NCI-H2029 (cell line): ENCODE data around the gene CD8B2.
"Not testable (repeated sequence)": the region's sequence is repeated elsewhere in the genome, so short reads cannot be mapped to it uniquely, and the experiment has no call there.

Experiments used
- DNase-seq: peaks from one replicate; lab custom pipeline; 2025; lab: John Stamatoyannopoulos, UW

CD8B2 gene

DNA sequence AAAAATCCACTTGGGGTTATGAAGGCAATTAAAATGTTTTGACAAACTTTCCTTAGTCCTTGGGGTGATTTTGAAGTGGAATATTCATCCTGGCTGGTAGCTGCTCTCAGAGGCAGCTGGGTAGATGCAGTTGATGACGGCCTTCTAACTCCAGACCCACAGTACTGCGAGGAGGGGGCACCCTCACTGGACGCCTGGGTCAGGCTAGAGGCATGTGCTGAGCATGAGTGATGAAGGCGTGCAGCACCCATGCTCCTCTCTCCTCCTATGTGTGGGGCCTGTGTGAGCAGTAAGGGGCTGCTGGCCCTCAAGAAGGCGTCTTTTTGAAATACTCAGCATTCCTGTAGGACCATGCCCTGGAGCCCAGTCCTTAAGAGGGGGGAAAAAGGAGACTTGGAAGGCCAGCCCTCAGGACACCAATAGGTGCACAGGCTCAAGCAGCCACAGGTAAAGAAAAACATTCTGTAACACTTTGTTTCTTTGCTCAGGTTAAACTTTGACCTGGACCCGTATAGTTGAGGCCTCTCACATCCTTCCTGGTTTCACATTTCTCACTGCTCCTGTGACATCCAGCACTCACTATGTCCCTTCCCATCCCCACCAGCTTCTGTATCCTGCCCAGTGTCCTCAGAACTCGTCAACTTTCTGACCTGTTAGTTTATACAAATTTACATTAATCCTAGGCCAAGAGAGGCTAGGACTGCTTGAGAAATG, 64.4 kb downstream of the CD8B2 start:
- no peak for DNase-seq

DNA sequence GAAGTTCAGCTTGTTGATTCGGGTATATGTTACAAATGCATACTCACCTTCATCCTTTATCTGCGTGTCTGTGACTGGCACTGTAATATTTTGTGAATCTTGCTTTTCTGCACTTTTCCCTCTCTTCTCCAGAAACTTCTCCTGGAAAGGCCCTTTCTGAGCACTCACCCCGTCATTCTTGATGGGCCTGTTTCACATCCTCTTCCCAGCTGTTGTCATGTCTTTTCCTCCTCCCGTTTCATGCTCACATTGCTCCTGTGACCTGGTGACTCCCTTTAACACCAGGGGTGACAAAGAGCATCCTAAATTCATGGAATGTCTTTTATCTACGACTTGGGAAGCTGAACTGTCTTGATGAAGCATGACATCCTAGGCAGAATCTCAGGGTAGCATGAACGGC, 65.8 kb downstream of the CD8B2 start:
- DNase-seq: no peak

DNA sequence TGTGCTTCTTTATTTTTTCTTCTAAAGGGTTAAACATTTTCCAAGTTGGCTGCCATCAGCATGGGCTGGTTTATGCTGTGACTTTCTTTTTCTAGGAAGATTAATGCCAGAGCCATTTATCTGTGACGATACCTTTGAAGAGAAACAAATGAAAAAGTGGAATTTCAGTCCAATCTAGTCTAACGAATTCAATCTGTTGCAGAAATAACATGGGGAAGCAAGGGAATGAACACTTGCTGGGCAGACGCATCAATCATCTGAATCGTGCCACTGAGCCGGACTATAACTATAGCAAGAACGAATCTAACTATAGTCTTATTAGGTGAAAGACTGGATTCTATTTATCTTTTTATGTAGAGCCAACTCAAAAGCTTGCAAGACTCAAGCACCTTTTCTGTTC, 66.2 kb downstream of the CD8B2 start:
- DNase-seq: no peak

DNA sequence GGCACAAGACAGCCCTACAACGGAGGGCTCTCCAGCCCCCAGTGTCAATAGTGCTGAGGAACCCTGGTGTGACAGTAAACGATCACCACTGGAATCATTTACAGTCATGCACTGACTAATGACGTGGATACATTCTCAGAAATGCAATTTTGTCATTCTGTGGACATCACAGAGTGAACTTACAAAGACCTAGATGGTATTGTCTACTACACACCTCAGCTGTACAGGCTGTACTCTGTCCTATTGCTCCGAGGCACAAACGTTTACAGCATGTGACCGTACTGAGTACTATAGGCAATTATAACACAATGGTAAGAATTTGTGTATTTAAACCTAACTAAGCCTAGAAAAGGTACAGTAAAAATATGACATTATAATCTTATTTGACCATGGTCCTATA, 67.2 kb downstream of the CD8B2 start:
- DNase-seq: no peak

DNA sequence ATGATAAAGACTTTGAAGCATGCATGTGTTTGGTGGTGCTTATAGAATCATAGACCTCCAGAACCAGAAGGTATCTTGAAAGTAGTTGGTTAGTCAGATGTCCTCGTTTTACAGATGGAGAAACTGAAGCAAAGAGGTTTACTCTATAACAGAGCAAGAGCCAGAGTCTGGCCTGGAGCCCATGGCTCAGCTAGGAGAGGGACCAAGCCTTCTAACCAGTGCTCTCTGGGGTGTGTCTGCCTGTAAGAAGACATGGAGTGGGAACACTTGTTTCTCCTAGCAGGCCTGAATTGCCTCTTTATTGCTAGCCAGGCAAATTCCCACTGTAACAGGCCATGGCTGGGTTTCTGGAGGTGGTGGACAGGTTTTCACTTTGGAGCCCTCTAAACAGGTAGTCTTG, 67.9 kb downstream of the CD8B2 start:
- no peak for DNase-seq

DNA sequence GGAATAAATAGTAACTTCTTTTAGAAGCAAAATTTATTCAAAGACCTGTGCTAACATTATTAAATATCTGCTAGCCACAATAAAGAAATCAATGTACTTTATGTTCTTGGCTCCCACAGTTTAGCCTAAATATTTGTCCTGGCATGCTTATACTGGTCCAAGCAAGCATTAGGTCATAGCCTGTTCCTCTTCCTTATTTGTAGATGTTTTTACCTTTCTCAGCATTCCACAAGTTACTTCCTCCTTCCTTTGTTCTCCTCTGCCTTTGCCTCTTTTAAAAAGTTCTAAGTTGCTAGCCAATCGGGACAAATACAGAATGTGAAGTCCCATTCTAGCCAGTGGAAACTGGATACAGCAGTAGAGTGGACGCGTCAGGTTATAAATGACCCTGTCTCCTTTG, 72.6 kb downstream of the CD8B2 start:
- DNase-seq: not testable (repeated sequence)

DNA sequence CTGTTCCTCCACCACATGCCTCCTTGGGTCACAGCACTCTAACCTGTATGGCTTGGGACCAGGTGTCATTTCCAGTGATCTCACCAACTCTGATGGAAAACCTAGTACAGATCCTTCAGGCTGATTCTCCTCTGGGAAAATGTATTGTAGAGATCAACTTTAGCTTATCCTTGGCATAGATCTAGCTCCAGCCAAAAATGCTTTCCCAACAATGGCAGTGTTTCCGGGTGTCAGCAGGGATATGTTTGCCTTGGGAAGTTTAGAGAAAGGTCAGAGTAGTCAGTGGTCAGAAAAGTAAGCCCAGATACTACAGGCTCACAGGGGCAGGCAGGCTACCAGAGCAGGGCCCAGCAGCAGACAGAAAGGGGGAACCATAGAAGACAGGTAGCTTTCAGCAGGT, 73.6 kb downstream of the CD8B2 start:
- DNase-seq: no peak

DNA sequence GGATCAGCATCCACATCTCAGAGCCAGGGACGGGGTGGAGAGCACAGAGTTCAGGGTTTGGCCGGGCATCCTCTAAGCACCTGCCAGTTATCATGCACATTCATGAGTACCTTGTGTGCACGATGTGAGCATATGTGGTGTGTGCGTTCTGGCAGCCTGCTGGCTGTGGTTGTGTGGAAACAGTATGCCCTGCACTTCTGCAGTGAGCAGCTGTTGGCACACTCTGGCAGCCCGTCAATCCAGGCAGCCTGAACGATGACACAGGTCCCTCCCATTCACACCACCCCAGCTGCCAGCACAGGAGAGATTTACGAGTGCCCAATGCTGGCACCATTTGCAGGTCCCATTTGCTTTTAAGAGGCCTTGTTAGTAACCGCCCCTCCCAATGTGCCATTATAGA, 74.2 kb downstream of the CD8B2 start:
- DNase-seq: peak; percentile 54

DNA sequence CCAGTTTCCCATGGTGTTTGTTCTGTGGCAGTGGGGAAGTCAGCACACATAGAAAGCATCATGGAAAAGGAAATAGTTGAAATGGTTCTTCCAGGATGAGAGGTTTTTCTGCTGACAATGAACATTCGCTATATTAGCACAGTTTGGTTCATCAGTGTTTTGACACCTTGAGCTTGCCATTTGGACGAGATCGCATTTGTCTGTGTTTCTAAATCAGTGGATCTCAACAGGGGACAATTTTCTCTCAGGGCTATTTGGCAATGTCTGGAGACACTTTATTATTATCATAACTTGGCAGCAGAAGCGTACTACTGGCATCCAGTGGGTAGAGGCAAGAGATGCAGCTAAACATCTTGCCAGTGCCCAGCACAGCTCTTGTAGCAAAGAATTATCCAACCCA, 74.6 kb downstream of the CD8B2 start:
- no peak for DNase-seq

DNA sequence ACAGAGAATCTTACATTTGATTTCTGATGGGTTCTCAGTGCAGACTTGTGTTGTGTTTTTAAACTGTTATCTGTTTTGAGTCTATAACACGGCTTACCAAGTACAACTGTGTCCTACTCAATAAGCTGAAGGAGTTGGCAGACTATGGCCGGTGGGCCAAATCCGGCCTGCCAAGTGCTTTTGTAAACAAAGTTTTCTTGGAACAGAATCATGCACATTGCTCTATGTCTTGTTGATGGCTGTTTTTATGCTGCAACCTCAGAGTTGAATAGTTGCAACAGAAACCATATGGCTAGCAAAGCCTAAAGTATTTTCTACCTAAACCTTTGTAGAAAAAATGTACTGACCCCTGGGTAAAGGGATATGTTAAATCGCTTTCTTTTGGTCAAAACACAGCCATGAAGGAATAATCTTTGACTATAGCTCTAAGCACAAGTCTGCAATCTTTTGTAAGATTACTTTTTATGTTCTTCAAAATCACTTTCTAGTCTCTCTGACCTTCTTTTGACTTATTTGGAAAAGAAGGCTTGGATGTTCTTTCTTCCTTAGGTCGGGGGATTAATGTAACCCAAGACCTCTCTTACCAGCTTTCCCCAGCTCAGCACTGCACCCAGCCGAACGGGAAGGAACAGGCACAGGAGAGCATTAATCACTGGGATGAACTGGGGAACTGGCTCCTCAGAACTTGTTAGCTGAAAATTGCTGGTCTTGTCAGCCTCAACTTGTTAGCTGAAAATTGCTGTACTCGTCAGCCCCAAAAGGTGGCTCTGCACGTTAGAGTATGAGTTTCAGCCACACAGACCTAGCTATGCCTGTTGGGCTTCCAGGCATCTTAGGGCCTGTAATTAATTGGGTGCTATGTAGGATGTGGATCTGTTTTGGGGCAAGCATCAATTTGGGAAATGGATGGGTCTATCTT, 75.4 kb downstream of the CD8B2 start:
- DNase-seq: no peak

DNA sequence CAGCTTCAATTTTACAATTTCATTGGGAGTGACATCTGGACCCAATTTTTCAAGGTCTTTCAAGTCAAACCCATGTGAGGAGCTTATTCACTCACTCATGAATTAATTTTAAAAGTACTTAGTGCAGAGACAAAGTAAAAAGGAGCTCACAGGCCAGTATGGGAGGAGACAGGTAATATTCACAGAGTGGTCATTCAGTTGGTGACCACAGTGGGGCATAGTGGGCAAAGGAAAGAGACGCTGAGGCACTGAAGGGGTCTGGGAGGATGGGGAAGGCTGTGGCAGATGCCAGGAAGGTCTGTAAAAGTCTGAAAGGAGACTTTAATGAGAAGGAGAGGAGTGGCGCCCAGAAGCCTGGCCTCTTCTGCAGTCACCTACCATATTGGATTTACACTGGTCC, 76.0 kb downstream of the CD8B2 start:
- no peak for DNase-seq

DNA sequence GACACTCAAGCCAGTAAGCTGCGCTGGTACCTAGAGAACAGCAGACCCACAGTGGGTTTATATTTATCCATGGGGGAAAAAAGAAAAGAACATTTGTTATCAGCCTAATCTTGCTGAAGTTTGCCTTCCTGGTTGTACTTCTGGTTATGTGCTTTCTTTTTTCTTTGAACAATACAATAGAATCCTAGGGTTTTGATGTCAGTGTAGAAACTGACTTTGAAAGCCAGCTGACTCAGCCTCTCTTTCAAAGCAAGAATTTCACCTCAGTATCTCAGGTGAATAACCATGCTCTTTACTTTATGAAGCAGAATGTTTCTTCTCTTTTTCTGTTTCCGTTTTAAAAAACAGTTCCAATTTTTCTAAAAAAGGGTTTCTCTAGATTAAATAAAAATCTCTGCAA, 78.4 kb downstream of the CD8B2 start:
- no peak for DNase-seq

DNA sequence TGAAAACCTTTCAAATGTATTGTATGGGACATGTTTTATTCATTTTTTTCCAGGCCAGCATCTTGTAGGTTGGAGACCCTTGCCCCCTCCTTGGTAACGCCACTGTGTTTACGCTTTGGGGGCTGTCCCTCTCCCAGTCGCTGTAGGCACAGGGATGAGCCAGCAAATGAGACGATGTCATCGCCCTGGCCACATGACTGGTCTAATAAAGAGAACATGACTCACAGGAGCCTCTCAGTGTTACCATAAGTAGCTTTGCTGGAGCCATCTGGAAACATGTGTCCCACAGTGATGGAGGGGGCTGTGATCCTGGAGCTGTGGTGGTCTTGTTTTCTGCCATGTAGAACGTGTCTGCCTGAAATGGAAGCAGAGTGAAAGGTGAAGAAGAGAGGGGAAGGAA, 78.9 kb downstream of the CD8B2 start:
- peak; percentile 44 for DNase-seq

DNA sequence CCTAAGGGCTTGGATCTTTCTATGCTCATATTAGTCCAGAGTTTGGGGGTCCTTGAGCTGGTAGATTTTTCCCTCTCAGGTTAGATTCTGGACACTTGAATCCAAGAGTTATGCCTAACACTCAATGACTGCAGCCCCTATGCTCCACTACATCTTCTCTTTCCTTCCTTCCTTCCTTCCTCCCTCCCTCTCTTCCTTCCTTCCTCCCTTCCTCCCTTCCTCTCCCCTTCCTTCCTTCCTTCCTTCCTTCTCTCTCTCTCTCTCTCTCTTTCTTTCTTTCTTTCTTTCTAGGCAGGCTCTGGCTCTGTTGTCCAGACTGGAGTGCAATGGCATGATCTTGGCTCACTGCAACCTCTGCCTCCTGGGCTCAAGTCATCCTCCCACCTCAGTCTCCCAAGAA, 79.3 kb downstream of the CD8B2 start:
- not testable (repeated sequence) for DNase-seq

DNA sequence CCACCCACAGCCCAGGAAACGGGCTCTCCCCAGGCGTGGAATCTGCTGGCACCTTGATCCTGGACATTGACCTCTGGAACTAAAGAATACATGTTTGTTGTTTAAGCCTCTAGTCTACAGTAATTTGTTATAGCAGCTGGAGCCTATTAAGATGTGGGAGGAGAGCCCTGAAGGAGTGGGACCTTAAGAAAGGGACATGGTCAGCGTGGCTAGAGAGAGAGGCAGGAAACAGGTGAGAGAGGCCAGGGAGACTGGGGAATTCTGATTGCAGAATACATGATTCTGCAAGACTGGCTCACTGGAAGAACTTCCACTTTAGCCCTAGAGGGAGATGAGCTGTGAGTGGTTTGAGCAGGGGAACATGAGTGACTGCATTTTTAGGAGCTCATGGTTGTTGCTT, 83.2 kb downstream of the CD8B2 start:
- no peak for DNase-seq
